ENCODE results near the gene PACRG. TPM values are rescaled to one million over a fixed set of nuclear protein-coding genes. Genes with fewer than 3 reads are reported as not detected.

The PACRG gene
- total and polyA plus RNA-seq, 2 of the 13 experiments (the other 11 are each of a cell fraction or from before 2014, with no cell fraction given): 0.13 TPM; not detected in 1

- DNase-seq (ENCODE audit: low spot score) (no peak), FAIRE-seq (no peak), ATAC-seq (no peak)
- in situ Hi-C loops (cut with HindIII; ENCODE audit: extremely low pct_ligation_motif_present, low pct_unique_long_range_greater_than_20kb): no loop called here
- Histone ChIP-seq H3K4me3 (replicated peaks in 1 of 3; ENCODE audit: insufficient read depth in 1 of 3, low read depth in 2 of 3, low read length in 3 of 3) (no peak overlapping the region), H3K27ac (ENCODE audit: extremely low read length, insufficient read depth, low read length) (no peak overlapping the region), H3K9ac (ENCODE audit: insufficient read depth, low read depth, low read length) (no peak overlapping the region), H2AFZ (ENCODE audit: low read length) (no peak overlapping the region), H3K9me3 (ENCODE audit: low read length) (no peaks in the 10 kb centered on the region; the same call in 1 of the 2 replicates), H3K27me3 (ENCODE audit: control insufficient read depth in 1 of 2, insufficient read depth in 2 of 2, low read length in 2 of 2) (no peaks in the 10 kb centered on the region), H3K4me2 (ENCODE audit: low read depth, low read length) (no peak overlapping the region), H3K79me2 (ENCODE audit: insufficient read depth, low read length) (no peaks in the 10 kb centered on the region), H4K20me1 (ENCODE audit: insufficient read depth, low read length) (no peaks in the 10 kb centered on the region), H3K4me1 (ENCODE audit: insufficient read depth, low read length) (no peaks in the 10 kb centered on the region), H3K36me3 (replicated peaks in 1 of 2; ENCODE audit: control insufficient read depth in 1 of 2, insufficient read depth in 2 of 2, low read length in 2 of 2) (no peaks in the 10 kb centered on the region)
- 12% methylated on average over 6 of the region's 6 CpGs for WGBS (ENCODE audit: low lambda C conversion rate)
- ChIA-PET POLR2A (no interaction called here), CTCF (ENCODE audit: low intra/inter-chr PET ratio, low total read pairs) (no interaction called here)
- intact Hi-C loops (cut with micrococcal nuclease; ENCODE audit: unreplicated experiment): no loop called here
- TF ChIP-seq ARHGAP35 (CRISPR knock-in tag; IDR thresholded peaks at IDR 0.05; ENCODE audit: borderline replicate concordance) (no peak), ZNF549 (CRISPR knock-in tag; IDR thresholded peaks at IDR 0.05) (no peak)
- BruUV-seq (replicated peaks): no TSS peak
Observed at GRCh38 chr6:163008186-163008585, 280.4 kb downstream of the PACRG start.

- in situ Hi-C loops (cut with HindIII; ENCODE audit: extremely low pct_ligation_motif_present, low pct_unique_long_range_greater_than_20kb): no loop called here
- H2AFZ ChIP-seq (ENCODE audit: low read length): no peak overlapping the region
- FAIRE-seq (no peak), DNase-seq (ENCODE audit: low spot score) (no peak), ATAC-seq (no peak)
- intact Hi-C loops (cut with micrococcal nuclease; ENCODE audit: unreplicated experiment): no loop called here
- no peak overlapping the region for H3K9ac ChIP-seq (ENCODE audit: insufficient read depth, low read depth, low read length)
- no peak overlapping the region for H3K4me3 ChIP-seq (replicated peaks in 1 of 3; ENCODE audit: insufficient read depth in 1 of 3, low read depth in 2 of 3, low read length in 3 of 3)
- ChIA-PET CTCF (ENCODE audit: low intra/inter-chr PET ratio, low total read pairs) (no interaction called here), POLR2A (no interaction called here)
- no peaks in the 10 kb centered on the region for H4K20me1 ChIP-seq (ENCODE audit: insufficient read depth, low read length)
- 21% methylated on average over 5 of the region's 5 CpGs for WGBS (ENCODE audit: low lambda C conversion rate)
- H3K9me3 ChIP-seq (ENCODE audit: low read length): no peaks in the 10 kb centered on the region
- H3K79me2 ChIP-seq (ENCODE audit: insufficient read depth, low read length): no peaks in the 10 kb centered on the region
- no peaks in the 10 kb centered on the region for H3K27me3 ChIP-seq (ENCODE audit: control insufficient read depth in 1 of 2, insufficient read depth in 2 of 2, low read length in 2 of 2)
- BruUV-seq (replicated peaks): no TSS peak
- no peak overlapping the region for H3K27ac ChIP-seq (ENCODE audit: extremely low read length, insufficient read depth, low read length)
- TF ChIP-seq NBN (conservative IDR thresholded peaks at IDR 0.05) (no peak), CERS6 (CRISPR knock-in tag; IDR thresholded peaks at IDR 0.05) (no peak), SP1 (IDR thresholded peaks at IDR 0.05) (no peak), SP1 (CRISPR knock-in tag; IDR thresholded peaks at IDR 0.05) (no peak), GPN1 (CRISPR knock-in tag; IDR thresholded peaks at IDR 0.05; ENCODE audit: borderline replicate concordance) (no peak)
- H3K4me2 ChIP-seq (ENCODE audit: low read depth, low read length): no peak overlapping the region
- no peaks in the 10 kb centered on the region for H3K4me1 ChIP-seq (ENCODE audit: insufficient read depth, low read length)
- no peaks in the 10 kb centered on the region for H3K36me3 ChIP-seq (replicated peaks in 1 of 2; ENCODE audit: control insufficient read depth in 1 of 2, insufficient read depth in 2 of 2, low read length in 2 of 2)
Observed at GRCh38 chr6:163008626-163009025, 280.9 kb downstream of the PACRG start.
